ENCODE results near the gene FOXO3. TPM values are rescaled to one million over a fixed set of nuclear protein-coding genes. Genes with fewer than 3 reads are reported as not detected.

FOXO3 gene
- total and polyA plus RNA-seq, 7 donors, result 13.8 to 84.7 (median 66.4) TPM

- Histone ChIP-seq H3K27ac (peak overlapping the region; percentile 96 to 100 (median 99)), H3K4me3 (peak overlapping the region in 2 of 4 donors; percentile 76 to 89), H3K27me3 (no peaks in the 10 kb centered on the region), H3K36me3 (peaks cover 0 to 36% (median 18%) of the 10 kb centered on the region in 4 donors), H3K4me1 (peaks cover 0 to 68% (median 57%) of the 10 kb centered on the region in 4 donors), H3K9me3 (no peaks in the 10 kb centered on the region)
- TF ChIP-seq POLR2AphosphoS5 (IDR thresholded peaks at IDR 0.05) (no peak), POLR2A (IDR thresholded peaks at IDR 0.05) (no peak), EP300 (IDR thresholded peaks at IDR 0.05) (no peak), CTCF (IDR thresholded peaks at IDR 0.05) (no peak)
- no peak for DNase-seq
- WGBS, 2 donors, result 24 to 34% methylated on average over 4 of the region's 4 CpGs
- intact Hi-C loops (cut with DNase I), result no loop called here
Measured at GRCh38 chr6:108565091-108565766, 4.5 kb downstream of the FOXO3 start.

GRCh38 chr6:108565893-108566292 is 5.2 kb downstream of the FOXO3 start:
- peak; percentile 90 for DNase-seq
- WGBS, 2 donors, result 4 to 13% methylated on average over 4 of the region's 4 CpGs
- peak overlapping the region in 2 of 4 donors; percentile 76 to 89 for H3K4me3 ChIP-seq

GRCh38 chr6:108566406-108566805 is 5.7 kb downstream of the FOXO3 start:
- intact Hi-C loops (cut with DNase I), result loop anchor here (2.0 kb wide), 1 partner anchor 22 kb away; no protein-coding TSS in a partner anchor
- Histone ChIP-seq H3K27ac (peak overlapping the region; percentile 96 to 100 (median 99)), H3K27me3 (no peaks in the 10 kb centered on the region), H3K4me3 (peak overlapping the region in 2 of 4 donors; percentile 6 to 76), H3K9me3 (no peaks in the 10 kb centered on the region), H3K36me3 (peaks cover 0 to 48% (median 24%) of the 10 kb centered on the region in 4 donors), H3K4me1 (peaks cover 0 to 78% (median 64%) of the 10 kb centered on the region in 4 donors)
- DNase-seq, result no peak
- TF ChIP-seq POLR2A (IDR thresholded peaks at IDR 0.05), result no peak
- TF ChIP-seq CTCF (IDR thresholded peaks at IDR 0.05), result no peak
- no peak for TF ChIP-seq POLR2AphosphoS5 (IDR thresholded peaks at IDR 0.05)
- TF ChIP-seq EP300 (IDR thresholded peaks at IDR 0.05), result no peak

More at GRCh38 chr6:108565893-108566292, 5.2 kb downstream of the FOXO3 start:
- Histone ChIP-seq H3K4me1 (peaks cover 0 to 74% (median 61%) of the 10 kb centered on the region in 4 donors), H3K27ac (peak overlapping the region; percentile 96 to 100 (median 99)), H3K36me3 (peaks cover 0 to 43% (median 22%) of the 10 kb centered on the region in 4 donors), H3K27me3 (no peaks in the 10 kb centered on the region), H3K9me3 (no peaks in the 10 kb centered on the region)
- peak in 2 of 4 donors; percentile 45 to 48 for TF ChIP-seq EP300 (IDR thresholded peaks at IDR 0.05)
- TF ChIP-seq POLR2A (IDR thresholded peaks at IDR 0.05), result no peak
- TF ChIP-seq CTCF (IDR thresholded peaks at IDR 0.05), result no peak
- peak; percentile 61 to 81 (median 67) for TF ChIP-seq POLR2AphosphoS5 (IDR thresholded peaks at IDR 0.05)
- intact Hi-C loops (cut with DNase I), result loop anchor here (2.0 kb wide), 1 partner anchor 23 kb away; no protein-coding TSS in a partner anchor

GRCh38 chr6:108568101-108568500 is 7.4 kb downstream of the FOXO3 start:
- WGBS, 2 donors, result 77 to 89% methylated on average over 5 of the region's 5 CpGs
- H3K27me3 ChIP-seq, result no peaks in the 10 kb centered on the region
- H3K4me1 ChIP-seq, result peaks cover 0 to 82% (median 70%) of the 10 kb centered on the region in 4 donors
- H3K4me3 ChIP-seq, result no peak overlapping the region
- peaks cover 0 to 58% (median 24%) of the 10 kb centered on the region in 4 donors for H3K36me3 ChIP-seq
- intact Hi-C loops (cut with DNase I), result no loop called here
- TF ChIP-seq CTCF (IDR thresholded peaks at IDR 0.05) (no peak), EP300 (IDR thresholded peaks at IDR 0.05) (no peak), POLR2A (IDR thresholded peaks at IDR 0.05) (no peak), POLR2AphosphoS5 (IDR thresholded peaks at IDR 0.05) (no peak)
- no peaks in the 10 kb centered on the region for H3K9me3 ChIP-seq
- peak overlapping the region in 3 of 4 donors; percentile 96 to 99 (median 99) for H3K27ac ChIP-seq
- no peak for DNase-seq
